H1 (cell line): ENCODE data around the gene VSIG10L. TPM values are rescaled to one million over a fixed set of nuclear protein-coding genes. Genes with fewer than 3 reads are reported as not detected.

Source experiments
- MAFK ChIP-seq: IDR thresholded peaks from 2 replicates; pipeline ENCODE4 v1.6.1; 2012; ENCODE audit warnings: low read depth, mild to moderate bottlenecking, improper control_type of control experiment, low read length
- MAX ChIP-seq: IDR thresholded peaks from 2 replicates; pipeline ENCODE4 v1.6.1; 2012; ENCODE audit warnings: inconsistent platforms
- NRF1 ChIP-seq: IDR thresholded peaks from 2 replicates; pipeline ENCODE4 v1.6.1; 2011; ENCODE audit warnings: mild to moderate bottlenecking, low read depth, low read length, improper control_type of control experiment
- SP2 ChIP-seq: IDR thresholded peaks from 2 replicates; pipeline ENCODE4 v1.6.1; 2012; ENCODE audit warnings: mild to moderate bottlenecking, low read length, inconsistent platforms
- polyA plus RNA-seq, 7 experiments: library from polyadenylated mRNA; depleted of rRNA in 3 of 7; stranded (reverse) in 5 of 7; unstranded in 2 of 7; fragments of >200 nt in 5 of 7; fragments of 200-250 nt in 2 of 7; gene quantifications; 1 replicate in 5 of 7; 2 replicates in 1 of 7; 4 replicates in 1 of 7; pipeline versions ENCODE4 v1.2.1 to v1.2.3, GENCODE V29; 2011 to 2013; ENCODE audit warnings: missing spikeins in 2 of 7, mixed read lengths in 2 of 7
- total RNA-seq: library from RNA; stranded (reverse); fragmentation: NEBNext Ultra II Directional; extraction: Animal tissue kit (Norgen Biotek cat#: 25700); gene quantifications from 2 replicates; pipeline ENCODE4 v1.2.1, GENCODE V29; 2021

VSIG10L gene
- total and polyA plus RNA-seq, 2 of the 8 experiments (the other 6 are each of a cell fraction or from before 2014, with no cell fraction given), result 10.3 to 10.4 TPM

- TF ChIP-seq NRF1 (no peak), SP2 (no peak), MAFK (no peak), MAX (no peak)
- TF ChIP-seq, all 59 proteins: peak for 0
Measured at GRCh38 chr19:51324167-51324481, 17.8 kb downstream of the VSIG10L start (continued).
